SK-N-MC (cell line): ENCODE results near the gene TMEM245.

Experiments used
- EZH2 ChIP-seq: fragments of 200-600 bp; sonication (generic); IDR thresholded peaks from one replicate; pipeline ENCODE4 v1.6.1; 2017; ENCODE audit warnings: antibody characterized with exemption
- POLR2AphosphoS5 ChIP-seq: IDR thresholded peaks from 2 replicates; pipeline ENCODE4 v1.6.1; 2012; ENCODE audit warnings: mild to moderate bottlenecking, low read depth, low read length, borderline replicate concordance

DNA sequence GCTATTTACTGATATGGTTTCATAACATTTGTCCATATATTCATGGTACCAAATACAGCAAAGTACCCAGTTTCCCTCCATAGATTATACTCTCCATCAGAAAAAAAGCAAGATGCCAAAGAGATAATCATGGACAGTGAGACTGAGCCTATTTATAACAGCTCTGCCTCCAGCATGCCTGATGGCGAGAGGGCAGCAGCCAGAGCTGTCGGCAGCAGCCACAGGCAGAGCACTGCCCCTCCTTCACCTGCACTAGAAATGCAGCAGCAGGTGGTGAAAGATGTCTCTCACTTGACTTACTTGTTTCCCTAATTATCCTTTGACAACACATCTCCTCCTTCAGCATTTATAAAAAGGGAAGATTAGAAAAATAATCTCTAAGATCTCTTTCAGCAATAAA lies 138.9 kb downstream of the TMEM245 start:
- TF ChIP-seq EZH2: no peak
- no peak for TF ChIP-seq POLR2AphosphoS5
